ENCODE data around the gene GCAT.

DNA sequence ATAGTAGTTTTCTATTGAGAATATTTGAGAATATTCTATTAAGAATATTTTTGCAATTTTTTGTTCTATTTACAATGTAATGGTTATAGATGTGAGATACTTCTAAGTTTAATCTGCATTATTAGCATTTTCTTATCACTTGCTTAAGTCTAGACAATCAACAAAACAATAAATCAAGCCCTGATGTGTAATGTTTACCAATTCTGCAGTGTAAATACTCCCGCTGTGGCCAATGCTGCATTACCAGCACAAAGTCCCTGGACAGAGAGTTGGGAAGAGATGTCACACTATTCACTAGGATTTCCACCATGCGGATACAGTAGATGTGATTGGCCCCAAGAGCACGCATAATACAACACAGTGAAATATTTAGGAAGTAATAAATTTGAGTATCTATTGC, 47.6 kb upstream of the GCAT start:
- TF ChIP-seq ZNF384 (IDR thresholded peaks at IDR 0.05; ENCODE audit: low read depth, low read length) = no peak
- no peak for TF ChIP-seq MAZ (CRISPR knock-in tag; conservative IDR thresholded peaks at IDR 0.05 in 1 of 2, IDR thresholded peaks at IDR 0.05 in 1 of 2)
